Hepatic stellate cell (primary cell): Measurements from ENCODE around the gene XPO1.
A peak's percentile ranks its signal among the peaks of the same experiment; 100 is the strongest.
"Not testable (repeated sequence)": the region's sequence is repeated elsewhere in the genome, so short reads cannot be mapped to it uniquely, and the experiment has no call there.

Experiments used
- DNase-seq: peaks from one replicate; pipeline ENCODE4 v3.0.0; 2011; ENCODE audit warnings: low spot score

The XPO1 gene

GRCh38 chr2:61538200-61538919 is at the start of gene XPO1:
TSS of gene XPO1 (minus strand) at chr2:61538356. CDS start at chr2:61533897, 4,459 bp downstream.
- DNase-seq, result peak; percentile 99

GRCh38 chr2:61586928-61587327 is 48.8 kb upstream of the XPO1 start:
- DNase-seq, result not testable (repeated sequence)

- DNase-seq, result no peak
These were observed 47.2 kb upstream of the XPO1 start for GRCh38 chr2:61585383-61585782.

- DNase-seq, result not testable (repeated sequence)
These were observed 46.2 kb upstream of the XPO1 start for GRCh38 chr2:61584368-61584767.

- DNase-seq, result no peak
These were observed 44.0 kb upstream of the XPO1 start for GRCh38 chr2:61582165-61582564.

GRCh38 chr2:61581716-61582115 is 43.6 kb upstream of the XPO1 start:
- no peak for DNase-seq

GRCh38 chr2:61575447-61575859 is 37.3 kb upstream of the XPO1 start:
- DNase-seq, result no peak

GRCh38 chr2:61566566-61566965 is 28.4 kb upstream of the XPO1 start:
- no peak for DNase-seq

GRCh38 chr2:61562615-61563014 is 24.5 kb upstream of the XPO1 start:
- no peak for DNase-seq

- no peak for DNase-seq
These were observed 20.0 kb upstream of the XPO1 start for GRCh38 chr2:61558160-61558559.

GRCh38 chr2:61557381-61557780 is 19.2 kb upstream of the XPO1 start:
- DNase-seq, result no peak

- DNase-seq, result no peak
These were observed 16.4 kb upstream of the XPO1 start for GRCh38 chr2:61554604-61555003.

- DNase-seq, result no peak
These were observed 12.4 kb upstream of the XPO1 start for GRCh38 chr2:61550375-61551209.

- DNase-seq, result no peak
These were observed 11.4 kb upstream of the XPO1 start for GRCh38 chr2:61549546-61549945.

GRCh38 chr2:61543062-61543461 is 4.9 kb upstream of the XPO1 start:
- no peak for DNase-seq

GRCh38 chr2:61540167-61540566 is 2.0 kb upstream of the XPO1 start:
- not testable (repeated sequence) for DNase-seq

GRCh38 chr2:61538920-61539520 is 864 bp upstream of the XPO1 start:
- DNase-seq, result no peak

GRCh38 chr2:61537950-61538199 is 281 bp downstream of the XPO1 start:
- DNase-seq, result no peak

- no peak for DNase-seq
These were observed 743 bp downstream of the XPO1 start for GRCh38 chr2:61537277-61537949.

- peak; percentile 71 for DNase-seq
These were observed 1.4 kb downstream of the XPO1 start for GRCh38 chr2:61536572-61537276.

- no peak for DNase-seq
These were observed 2.0 kb downstream of the XPO1 start for GRCh38 chr2:61536180-61536571.

- no peak for DNase-seq
These were observed 2.7 kb downstream of the XPO1 start for GRCh38 chr2:61535449-61535848.
